WTC11 (cell line): Measurements from ENCODE around the gene CFAP299.

Source experiments
- CREM ChIP-seq: sonication (generic); formaldehyde crosslinking; IDR thresholded peaks from 2 replicates; pipeline ENCODE4 v1.8.1; 2022; ENCODE audit warnings: mild to moderate bottlenecking, missing genetic modification reagents, moderate library complexity
- CTCF ChIP-seq: fragments of 200-600 bp; IDR thresholded peaks from 2 replicates; pipeline ENCODE4 v1.8.0; 2022; ENCODE audit warnings: antibody characterized with exemption
- JUN ChIP-seq: sonication (generic); formaldehyde crosslinking; IDR thresholded peaks from 2 replicates; pipeline ENCODE4 v1.8.0; 2023; ENCODE audit warnings: mild to moderate bottlenecking, missing genetic modification reagents
- STAT6 ChIP-seq: sonication (generic); formaldehyde crosslinking; conservative IDR thresholded peaks from 2 replicates; pipeline ENCODE4 v1.8.1; 2023; ENCODE audit warnings: mild to moderate bottlenecking, low read depth, missing genetic modification reagents, moderate library complexity
- TEAD4 ChIP-seq: sonication (generic); formaldehyde crosslinking; IDR thresholded peaks from 2 replicates; pipeline ENCODE4 v1.8.0; 2022; ENCODE audit warnings: mild to moderate bottlenecking, missing genetic modification reagents
- ZNF138 ChIP-seq: sonication (generic); formaldehyde crosslinking; conservative IDR thresholded peaks from 2 replicates; pipeline ENCODE4 v1.8.1; 2022; ENCODE audit warnings: mild to moderate bottlenecking, moderate library complexity, missing genetic modification reagents

- no peak for TF ChIP-seq TEAD4 (CRISPR knock-in tag)
- no peak for TF ChIP-seq CTCF
- TF ChIP-seq CREM = no peak
- no peak for TF ChIP-seq ZNF138 (CRISPR knock-in tag)
- no peak for TF ChIP-seq STAT6 (CRISPR knock-in tag)
- no peak for TF ChIP-seq JUN (CRISPR knock-in tag)
These were observed 250.0 kb downstream of the CFAP299 start for GRCh38 chr4:80585542-80585941.
